Neuronal stem cell (in vitro differentiated cells): Measurements from ENCODE around the gene RPS6KA2.

Experiments
- DNase-seq: peaks from one replicate; pipeline ENCODE4 v3.0.0-alpha.2; 2013; ENCODE audit warnings: low spot score
- H2AFZ ChIP-seq: one replicate; pipeline ENCODE4 v1.6.1; 2013; ENCODE audit warnings: mild to moderate bottlenecking, low read length, inconsistent platforms
- H2AK5ac ChIP-seq: 2 replicates; pipeline ENCODE4 v1.6.1; 2013; ENCODE audit warnings: low read depth, mild to moderate bottlenecking, inconsistent platforms, low read length, moderate library complexity, mixed read lengths
- H2BK120ac ChIP-seq: 2 replicates; pipeline ENCODE4 v1.6.1; 2013; ENCODE audit warnings: low read depth, mild to moderate bottlenecking, inconsistent platforms, low read length, moderate library complexity, mixed read lengths
- H2BK12ac ChIP-seq: one replicate; pipeline ENCODE4 v1.6.1; 2013; ENCODE audit warnings: low read length, inconsistent platforms
- H2BK15ac ChIP-seq: 2 replicates; pipeline ENCODE4 v1.6.1; 2013; ENCODE audit warnings: mild to moderate bottlenecking, low read length, inconsistent platforms, mixed read lengths
- H2BK5ac ChIP-seq: one replicate; pipeline ENCODE4 v1.6.1; 2013; ENCODE audit warnings: inconsistent platforms, mild to moderate bottlenecking, low read length, moderate library complexity
- H3K14ac ChIP-seq: one replicate; pipeline ENCODE4 v1.6.1; 2013; ENCODE audit warnings: low read length, inconsistent platforms
- H3K18ac ChIP-seq: 2 replicates; pipeline ENCODE4 v1.6.1; 2013; ENCODE audit warnings: low read length, inconsistent platforms
- H3K23ac ChIP-seq: 2 replicates; pipeline ENCODE4 v1.6.1; 2013; ENCODE audit warnings: low read depth, mild to moderate bottlenecking, mixed read lengths, low read length, inconsistent platforms; ENCODE audit not compliant: poor library complexity
- H3K27ac ChIP-seq: replicated peaks from 3 replicates; pipeline ENCODE4 v1.5.1; 2013; ENCODE audit warnings: low read length, inconsistent platforms
- H3K27me3 ChIP-seq, 3 experiments: 2 replicates each; pipeline ENCODE4 v1.6.1; 2013; ENCODE audit warnings: low read length in 3 of 3, mild to moderate bottlenecking in 2 of 3, inconsistent platforms in 1 of 3, low read depth in 1 of 3, mixed read lengths in 1 of 3, moderate library complexity in 1 of 3; ENCODE audit not compliant: control insufficient read depth in 3 of 3, insufficient read depth in 3 of 3
- H3K36me3 ChIP-seq, 2 donors: replicated peaks in 1 of 2; 2 replicates each; pipeline ENCODE4 v1.6.1; 2013; ENCODE audit warnings: low read length in 2 of 2; ENCODE audit not compliant: control insufficient read depth in 2 of 2, insufficient read depth in 2 of 2
- H3K4ac ChIP-seq: 2 replicates; pipeline ENCODE4 v1.6.1; 2013; ENCODE audit warnings: inconsistent platforms, mild to moderate bottlenecking, low read length, moderate library complexity
- H3K4me1 ChIP-seq, 2 donors: 1 replicate in 1 of 2; 2 replicates in 1 of 2; pipeline ENCODE4 v1.6.1; 2013; ENCODE audit warnings: low read length in 2 of 2, low read depth in 1 of 2; ENCODE audit not compliant: control insufficient read depth in 2 of 2, insufficient read depth in 1 of 2
- H3K4me2 ChIP-seq: one replicate; pipeline ENCODE4 v1.6.1; 2013; ENCODE audit warnings: mild to moderate bottlenecking, low read length, inconsistent platforms; ENCODE audit not compliant: insufficient read depth, poor library complexity, severe bottlenecking
- H3K4me3 ChIP-seq, 2 donors: 2 replicates each; pipeline ENCODE4 v1.5.1; 2013; ENCODE audit warnings: low read length in 2 of 2, mild to moderate bottlenecking in 2 of 2, inconsistent platforms in 1 of 2, moderate library complexity in 1 of 2
- H3K79me1 ChIP-seq: one replicate; pipeline ENCODE4 v1.6.1; 2013; ENCODE audit warnings: low read depth, mild to moderate bottlenecking, inconsistent platforms, low read length, moderate library complexity
- H3K9ac ChIP-seq: one replicate; pipeline ENCODE4 v1.6.1; 2013; ENCODE audit warnings: mild to moderate bottlenecking, low read depth, low read length, inconsistent platforms; ENCODE audit not compliant: poor library complexity
- H3K9me3 ChIP-seq, 2 donors: replicated peaks in 1 of 2; 2 replicates each; pipeline versions ENCODE3 to v1.6.1; 2013; ENCODE audit warnings: low read length in 2 of 2, mild to moderate bottlenecking in 2 of 2, inconsistent platforms in 1 of 2, low read depth in 1 of 2, mixed read lengths in 1 of 2, moderate library complexity in 1 of 2; ENCODE audit not compliant: control insufficient read depth in 2 of 2, insufficient read depth in 1 of 2
- H4K8ac ChIP-seq: one replicate; pipeline ENCODE4 v1.6.1; 2013; ENCODE audit warnings: low read depth, mild to moderate bottlenecking, inconsistent platforms, low read length, moderate library complexity
- H4K91ac ChIP-seq: one replicate; pipeline ENCODE4 v1.6.1; 2013; ENCODE audit warnings: low read length, low read depth, mild to moderate bottlenecking, inconsistent platforms; ENCODE audit not compliant: poor library complexity
- WGBS, 2 donors: extraction: QIAGEN DNeasy Blood & Tissue Kit; methylation state at CpG; one replicate each; pipeline ENCODE4 v1.1.7; 2013; ENCODE audit warnings: missing lambda C conversion rate in 2 of 2, mixed read lengths in 1 of 2; ENCODE audit not compliant: insufficient read length in 2 of 2, insufficient replicate concordance in 1 of 2; ENCODE audit errors: extremely low coverage in 2 of 2; 5-methylcytosine and 5-hydroxymethylcytosine counted together

RPS6KA2 gene

GRCh38 chr6:166440729-166441128, 186.3 kb downstream of the RPS6KA2 start:
- no peaks in the 10 kb centered on the region for H3K4me1 ChIP-seq
- H3K36me3 ChIP-seq, result peaks cover 4 to 43% of the 10 kb centered on the region in 2 donors
- no peak overlapping the region for H2BK120ac ChIP-seq
- no peak overlapping the region for H3K9ac ChIP-seq
- no peak overlapping the region for H3K4me2 ChIP-seq
- no peak overlapping the region for H3K23ac ChIP-seq
- WGBS, 2 donors, result no CpG with 5 or more reads among the region's 15 CpGs
- no peaks in the 10 kb centered on the region for H3K27me3 ChIP-seq
- H3K18ac ChIP-seq, result no peak overlapping the region
- no peak overlapping the region for H3K4me3 ChIP-seq
- H3K9me3 ChIP-seq, result no peaks in the 10 kb centered on the region
- H4K8ac ChIP-seq, result no peak overlapping the region
- H2BK5ac ChIP-seq, result no peak overlapping the region
- H2BK15ac ChIP-seq, result no peak overlapping the region
- H3K14ac ChIP-seq, result no peak overlapping the region
- no peak overlapping the region for H2BK12ac ChIP-seq
- no peaks in the 10 kb centered on the region for H3K79me1 ChIP-seq
- no peak overlapping the region for H3K27ac ChIP-seq
- H4K91ac ChIP-seq, result no peak overlapping the region
- DNase-seq, result no peak
- H2AFZ ChIP-seq, result no peak overlapping the region
- no peak overlapping the region for H3K4ac ChIP-seq
- no peak overlapping the region for H2AK5ac ChIP-seq

DNA sequence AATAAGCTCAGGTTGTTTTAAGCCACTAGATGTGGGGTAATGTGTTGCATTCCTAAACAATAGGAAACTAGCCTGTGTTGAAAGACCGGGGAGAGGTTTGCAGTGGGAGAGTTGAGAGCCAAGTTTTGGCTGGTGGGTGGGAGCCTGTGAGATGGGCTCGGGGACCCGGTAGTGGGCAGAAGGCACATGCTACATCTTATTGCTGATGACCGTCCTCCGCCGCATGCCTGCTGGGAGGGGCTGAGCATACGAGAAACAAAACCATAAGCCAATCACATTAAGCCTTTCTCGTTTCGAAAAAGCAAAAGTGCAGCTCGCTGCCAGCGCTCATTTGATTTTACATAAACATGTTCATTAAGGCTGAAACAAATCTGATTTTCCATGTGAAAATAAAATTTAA, 186.9 kb downstream of the RPS6KA2 start:
- H3K36me3 ChIP-seq, result peaks cover 4 to 46% of the 10 kb centered on the region in 2 donors
- no peak overlapping the region for H4K91ac ChIP-seq
- no peaks in the 10 kb centered on the region for H3K79me1 ChIP-seq
- H2BK12ac ChIP-seq, result no peak overlapping the region
- H4K8ac ChIP-seq, result no peak overlapping the region
- H3K4me3 ChIP-seq, result no peak overlapping the region
- H3K23ac ChIP-seq, result no peak overlapping the region
- no peak overlapping the region for H3K9ac ChIP-seq
- H3K9me3 ChIP-seq, result no peaks in the 10 kb centered on the region
- H2AFZ ChIP-seq, result no peak overlapping the region
- H3K27ac ChIP-seq, result no peak overlapping the region
- no peaks in the 10 kb centered on the region for H3K4me1 ChIP-seq
- no peak for DNase-seq
- no peak overlapping the region for H2BK5ac ChIP-seq
- no peak overlapping the region for H3K4me2 ChIP-seq
- no peak overlapping the region for H3K14ac ChIP-seq
- no peak overlapping the region for H3K18ac ChIP-seq
- WGBS, 2 donors, result no CpG with 5 or more reads among the region's 11 CpGs
- H2BK15ac ChIP-seq, result no peak overlapping the region
- H2AK5ac ChIP-seq, result no peak overlapping the region
- H3K4ac ChIP-seq, result no peak overlapping the region
- no peaks in the 10 kb centered on the region for H3K27me3 ChIP-seq
- no peak overlapping the region for H2BK120ac ChIP-seq

- WGBS, 2 donors, result no CpG with 5 or more reads among the region's 10 CpGs
- H2BK12ac ChIP-seq, result no peak overlapping the region
Measured at GRCh38 chr6:166439366-166440091, 187.5 kb downstream of the RPS6KA2 start.

DNA sequence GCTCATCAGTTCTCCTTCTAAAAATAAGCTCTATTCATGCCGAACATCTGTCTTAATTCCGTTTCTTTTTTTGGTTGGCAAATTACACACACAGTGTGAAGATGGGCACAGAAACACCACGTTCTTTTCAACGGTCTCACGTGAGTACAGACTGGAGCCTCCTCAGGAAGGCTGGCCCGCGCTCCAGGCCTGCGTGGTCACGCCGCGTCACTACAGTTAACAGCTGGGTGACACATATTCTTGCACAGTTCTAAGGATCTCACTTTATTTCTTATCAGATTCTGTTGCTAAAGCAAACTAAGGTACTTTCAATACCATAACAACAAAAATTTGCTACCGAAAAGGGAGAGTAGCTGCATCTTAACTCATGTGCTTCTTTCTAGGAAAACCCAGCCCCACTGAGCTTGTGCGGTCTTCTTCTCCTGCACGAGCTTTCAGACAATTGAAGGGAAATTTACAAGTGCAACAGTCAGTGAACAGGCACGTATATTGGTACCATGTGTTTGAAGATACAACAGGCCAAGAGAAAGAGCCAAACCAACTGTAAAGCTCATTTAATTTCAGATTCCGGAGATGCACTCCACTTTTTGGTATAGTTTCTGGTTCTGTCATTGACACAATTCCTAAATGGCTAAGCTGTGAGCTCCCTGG, 188.7 kb downstream of the RPS6KA2 start:
- no peak overlapping the region for H3K18ac ChIP-seq
- H3K27me3 ChIP-seq, result no peaks in the 10 kb centered on the region
- no peak overlapping the region for H2BK12ac ChIP-seq
- H3K9me3 ChIP-seq, result no peaks in the 10 kb centered on the region
- H4K8ac ChIP-seq, result no peak overlapping the region
- H4K91ac ChIP-seq, result no peak overlapping the region
- no peaks in the 10 kb centered on the region for H3K79me1 ChIP-seq
- no peak overlapping the region for H3K4me2 ChIP-seq
- H2BK15ac ChIP-seq, result no peak overlapping the region
- H2AK5ac ChIP-seq, result no peak overlapping the region
- no peak overlapping the region for H3K4me3 ChIP-seq
- H3K36me3 ChIP-seq, result peaks cover 3 to 39% of the 10 kb centered on the region in 2 donors
- no peaks in the 10 kb centered on the region for H3K4me1 ChIP-seq
- H2BK5ac ChIP-seq, result no peak overlapping the region
- H2BK120ac ChIP-seq, result no peak overlapping the region
- no CpG with 5 or more reads among the region's 16 CpGs for WGBS, 2 donors
- H3K9ac ChIP-seq, result no peak overlapping the region
- H3K14ac ChIP-seq, result no peak overlapping the region
- no peak for DNase-seq
- H3K23ac ChIP-seq, result no peak overlapping the region
- H3K4ac ChIP-seq, result no peak overlapping the region
- no peak overlapping the region for H3K27ac ChIP-seq
- H2AFZ ChIP-seq, result no peak overlapping the region

More at GRCh38 chr6:166439366-166440091, 187.5 kb downstream of the RPS6KA2 start:
- H3K14ac ChIP-seq, result no peak overlapping the region
- DNase-seq, result no peak
- H3K9me3 ChIP-seq, result no peaks in the 10 kb centered on the region
- H3K4me2 ChIP-seq, result no peak overlapping the region
- no peak overlapping the region for H2BK15ac ChIP-seq
- no peaks in the 10 kb centered on the region for H3K79me1 ChIP-seq
- H3K27me3 ChIP-seq, result no peaks in the 10 kb centered on the region
- H4K8ac ChIP-seq, result no peak overlapping the region
- no peak overlapping the region for H3K4me3 ChIP-seq
- no peak overlapping the region for H3K4ac ChIP-seq
- no peak overlapping the region for H2BK120ac ChIP-seq
- no peak overlapping the region for H3K23ac ChIP-seq
- H2AFZ ChIP-seq, result no peak overlapping the region
- no peak overlapping the region for H2AK5ac ChIP-seq
- no peak overlapping the region for H2BK5ac ChIP-seq
- H3K18ac ChIP-seq, result no peak overlapping the region
- H3K9ac ChIP-seq, result no peak overlapping the region
- H4K91ac ChIP-seq, result no peak overlapping the region
- no peak overlapping the region for H3K27ac ChIP-seq
- no peaks in the 10 kb centered on the region for H3K4me1 ChIP-seq
- H3K36me3 ChIP-seq, result peaks cover 3 to 46% of the 10 kb centered on the region in 2 donors
